ENCODE measurements around the gene DOK3.

The DOK3 gene

GRCh38 chr5:177507596-177508220, 1.9 kb downstream of the DOK3 start:
- peak; percentile 6 for TF ChIP-seq REST (IDR thresholded peaks at IDR 0.05; ENCODE audit: insufficient replicate concordance, low read depth)
- no peak for TF ChIP-seq POLR2AphosphoS5 (IDR thresholded peaks at IDR 0.05; ENCODE audit: low read depth)
- TF ChIP-seq GABPA (IDR thresholded peaks at IDR 0.05; ENCODE audit: low read depth) = no peak
- TF ChIP-seq SPI1 (IDR thresholded peaks at IDR 0.05; ENCODE audit: borderline replicate concordance, low read depth) = peak; percentile 83; the same call in 1 of the 2 replicates
- peak; percentile 9 for TF ChIP-seq CTCF (IDR thresholded peaks at IDR 0.05; ENCODE audit: insufficient read depth, low read length)
- H3K27me3 ChIP-seq (ENCODE audit: insufficient read depth, poor library complexity, severe bottlenecking) = no peaks in the 10 kb centered on the region
- DNase-seq (ENCODE audit: low read depth in 1 of 2, low spot score in 1 of 2) = peak in 1 of 2 experiments; percentile 73
- H3K4me3 ChIP-seq (replicated peaks; ENCODE audit: insufficient read depth, low read length) = peak overlapping the region; percentile 84
- H3K27ac ChIP-seq (replicated peaks) = peak overlapping the region; percentile 96

- peak in 1 of 2 experiments; percentile 58 for DNase-seq (ENCODE audit: low read depth in 1 of 2, low spot score in 1 of 2)
- TF ChIP-seq GABPA (IDR thresholded peaks at IDR 0.05; ENCODE audit: low read depth) = no peak
- TF ChIP-seq POLR2AphosphoS5 (IDR thresholded peaks at IDR 0.05; ENCODE audit: low read depth) = no peak
- TF ChIP-seq SPI1 (IDR thresholded peaks at IDR 0.05; ENCODE audit: borderline replicate concordance, low read depth) = no peak
- no peak for TF ChIP-seq REST (IDR thresholded peaks at IDR 0.05; ENCODE audit: insufficient replicate concordance, low read depth)
- H3K27ac ChIP-seq (replicated peaks) = peak overlapping the region; percentile 96
- H3K27me3 ChIP-seq (ENCODE audit: insufficient read depth, poor library complexity, severe bottlenecking) = no peaks in the 10 kb centered on the region
- H3K4me3 ChIP-seq (replicated peaks; ENCODE audit: insufficient read depth, low read length) = peak overlapping the region; percentile 84
These were observed 2.5 kb downstream of the DOK3 start for GRCh38 chr5:177507165-177507564.

- TF ChIP-seq REST (IDR thresholded peaks at IDR 0.05; ENCODE audit: insufficient replicate concordance, low read depth) (no peak), POLR2AphosphoS5 (IDR thresholded peaks at IDR 0.05; ENCODE audit: low read depth) (peak; percentile 35; the same call in 1 of the 2 replicates), CTCF (IDR thresholded peaks at IDR 0.05; ENCODE audit: insufficient read depth, low read length) (no peak), GABPA (IDR thresholded peaks at IDR 0.05; ENCODE audit: low read depth) (no peak), SPI1 (IDR thresholded peaks at IDR 0.05; ENCODE audit: borderline replicate concordance, low read depth) (no peak)
- Histone ChIP-seq H3K27me3 (ENCODE audit: insufficient read depth, poor library complexity, severe bottlenecking) (no peaks in the 10 kb centered on the region), H3K27ac (replicated peaks) (no peak overlapping the region), H3K4me3 (replicated peaks; ENCODE audit: insufficient read depth, low read length) (no peak overlapping the region)
- no peak for DNase-seq (ENCODE audit: low read depth in 1 of 2, low spot score in 1 of 2)
These were observed 4.6 kb downstream of the DOK3 start for GRCh38 chr5:177505075-177505474.
